ENCODE data around the gene TINAG.

TINAG gene, protein sequence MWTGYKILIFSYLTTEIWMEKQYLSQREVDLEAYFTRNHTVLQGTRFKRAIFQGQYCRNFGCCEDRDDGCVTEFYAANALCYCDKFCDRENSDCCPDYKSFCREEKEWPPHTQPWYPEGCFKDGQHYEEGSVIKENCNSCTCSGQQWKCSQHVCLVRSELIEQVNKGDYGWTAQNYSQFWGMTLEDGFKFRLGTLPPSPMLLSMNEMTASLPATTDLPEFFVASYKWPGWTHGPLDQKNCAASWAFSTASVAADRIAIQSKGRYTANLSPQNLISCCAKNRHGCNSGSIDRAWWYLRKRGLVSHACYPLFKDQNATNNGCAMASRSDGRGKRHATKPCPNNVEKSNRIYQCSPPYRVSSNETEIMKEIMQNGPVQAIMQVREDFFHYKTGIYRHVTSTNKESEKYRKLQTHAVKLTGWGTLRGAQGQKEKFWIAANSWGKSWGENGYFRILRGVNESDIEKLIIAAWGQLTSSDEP

DNA sequence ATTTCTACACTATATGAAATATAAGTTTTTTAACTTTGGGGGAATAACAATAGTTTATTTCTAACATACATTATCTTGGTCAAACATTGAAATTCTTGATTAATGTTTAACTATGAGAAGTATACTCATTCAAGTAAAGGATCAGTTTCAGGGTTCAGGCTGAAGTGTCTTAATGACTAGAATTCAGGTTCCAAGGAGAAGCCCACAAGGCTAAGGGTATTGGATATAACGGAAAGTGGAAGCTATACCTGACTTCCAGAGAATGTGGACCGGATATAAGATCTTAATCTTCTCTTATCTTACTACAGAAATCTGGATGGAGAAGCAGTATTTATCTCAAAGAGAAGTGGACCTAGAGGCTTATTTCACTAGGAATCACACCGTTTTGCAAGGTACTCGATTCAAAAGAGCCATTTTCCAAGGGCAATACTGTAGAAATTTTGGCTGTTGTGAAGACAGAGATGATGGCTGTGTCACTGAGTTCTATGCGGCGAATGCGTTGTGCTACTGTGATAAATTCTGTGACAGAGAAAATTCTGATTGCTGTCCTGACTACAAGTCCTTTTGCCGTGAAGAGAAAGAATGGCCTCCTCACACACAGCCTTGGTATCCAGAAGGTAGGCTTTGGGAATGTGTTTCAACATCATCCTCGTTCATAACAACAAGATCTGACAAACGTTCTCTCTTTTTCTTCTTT lies at the start of gene TINAG:
Gene TINAG, plus strand, starts transcription at position 153 of the 697 bp plus-strand sequence. Its CDS starts 110 bp downstream, at position 263.
- peak; percentile 30 for DNase-seq (ENCODE audit: low spot score)

DNA sequence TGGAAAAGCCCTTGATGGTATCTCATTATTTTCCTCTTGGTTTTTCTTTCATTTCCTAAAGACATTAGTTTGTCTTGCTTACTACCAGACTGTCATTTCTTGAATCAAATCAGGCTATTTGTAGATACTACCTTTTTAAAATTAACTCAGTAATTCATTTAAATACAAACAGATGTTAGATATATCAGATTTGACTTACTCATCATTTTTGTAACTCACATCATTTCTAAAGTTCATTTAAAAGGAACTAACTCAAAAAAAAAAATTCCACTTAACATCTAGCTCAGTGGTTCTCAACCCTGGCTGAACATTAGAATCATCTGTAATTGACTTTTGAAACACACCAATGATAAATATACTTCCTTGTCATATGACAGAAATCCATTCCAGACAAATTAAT lies 48.2 kb upstream of the TINAG start:
- DNase-seq (ENCODE audit: low spot score) = no peak

DNA sequence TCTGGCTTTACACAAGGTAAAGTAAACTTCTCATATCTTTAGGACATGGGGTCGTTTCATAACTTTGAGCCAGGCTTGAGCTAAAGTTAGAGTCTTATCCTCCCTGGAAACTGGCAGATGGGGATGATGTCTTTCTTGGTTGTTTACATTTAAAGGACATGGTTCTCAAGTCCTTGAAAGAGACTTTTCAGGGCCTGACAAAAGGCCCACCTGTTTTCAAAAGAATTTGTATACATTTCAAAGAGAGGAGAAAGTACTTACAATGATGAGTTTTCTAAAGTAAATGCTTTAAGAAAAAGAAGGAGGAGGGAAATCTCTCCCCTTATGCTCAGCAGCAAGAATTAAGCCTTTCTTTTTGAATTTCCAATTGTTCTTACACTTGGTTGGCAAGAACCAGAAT lies 45.7 kb upstream of the TINAG start:
- no peak for DNase-seq (ENCODE audit: low spot score)

DNA sequence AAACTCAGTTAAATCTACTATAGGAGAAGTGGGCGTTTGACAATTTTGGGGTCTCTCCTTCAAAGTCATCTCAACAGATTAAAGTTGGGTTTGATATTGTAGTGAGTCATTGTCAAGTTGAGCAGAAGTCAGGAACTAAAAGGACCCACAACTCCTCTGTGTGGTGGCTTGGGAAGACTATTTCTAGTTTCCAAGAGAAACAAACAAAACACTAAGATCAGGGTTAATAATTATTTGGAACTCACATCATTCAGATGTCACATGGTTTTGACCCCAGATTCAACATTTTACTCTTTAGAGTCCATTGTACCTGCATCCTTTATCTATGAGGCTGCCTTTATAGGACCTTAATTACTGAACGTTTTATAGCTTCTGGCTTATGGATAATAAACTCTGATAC lies 45.3 kb upstream of the TINAG start:
- DNase-seq (ENCODE audit: low spot score) = peak; percentile 63

DNA sequence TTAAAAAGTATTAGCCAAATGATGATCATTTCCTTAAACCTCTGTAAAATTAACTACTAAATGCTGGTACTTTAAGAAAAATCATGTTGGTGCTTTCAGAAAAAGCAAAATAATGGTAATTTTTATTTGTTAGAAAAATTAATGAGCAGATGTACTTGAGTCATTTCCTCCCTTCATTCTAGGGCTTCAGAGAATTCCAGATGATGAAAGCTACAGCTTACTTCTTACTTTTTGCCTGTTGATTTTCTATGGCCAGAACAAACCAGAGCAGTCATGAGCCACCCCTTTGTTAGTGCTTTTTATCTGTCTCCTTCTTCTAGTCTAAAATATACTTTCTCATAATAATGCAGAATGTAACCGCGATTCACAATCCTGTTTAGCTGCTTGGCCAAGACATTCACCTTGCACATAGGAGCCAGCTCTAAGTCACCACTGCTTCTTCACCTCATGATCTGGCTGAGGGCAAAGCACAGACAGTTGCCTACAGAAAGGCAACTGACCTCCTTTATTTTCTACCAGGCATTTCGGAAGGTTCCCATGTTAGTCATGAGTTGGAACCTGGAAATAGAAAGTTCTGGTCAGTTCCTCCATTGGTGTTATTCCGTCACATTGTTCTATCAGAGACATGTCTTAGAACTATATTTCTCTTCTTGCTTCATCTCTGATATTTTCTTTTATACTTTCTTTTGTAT lies 43.5 kb upstream of the TINAG start:
- DNase-seq (ENCODE audit: low spot score) = no peak

DNA sequence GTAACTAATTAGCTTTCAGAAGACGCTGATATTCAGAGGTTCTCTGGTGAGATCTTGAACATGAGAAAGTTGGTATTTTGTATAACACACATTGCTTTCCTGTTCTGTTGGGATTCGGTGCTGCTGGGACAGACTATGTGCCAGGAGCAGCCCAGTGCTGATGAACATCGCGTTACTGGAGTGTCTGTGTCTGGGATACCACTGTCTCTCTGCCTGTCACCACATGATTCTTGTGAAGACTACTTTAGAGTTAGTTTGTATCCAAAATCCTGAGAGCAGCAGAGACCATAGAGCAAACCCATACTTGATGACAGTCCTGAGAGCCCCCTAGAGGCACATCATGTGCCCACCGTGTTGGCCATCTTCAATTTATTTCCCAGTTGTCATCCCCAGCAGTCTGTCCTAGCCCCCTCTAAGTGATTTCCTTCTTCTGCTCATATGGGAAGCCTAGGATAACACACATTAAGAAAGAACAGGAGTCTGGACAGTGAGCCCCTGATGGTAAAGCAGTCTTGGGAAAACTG lies 41.8 kb upstream of the TINAG start:
- no peak for DNase-seq (ENCODE audit: low spot score)

DNA sequence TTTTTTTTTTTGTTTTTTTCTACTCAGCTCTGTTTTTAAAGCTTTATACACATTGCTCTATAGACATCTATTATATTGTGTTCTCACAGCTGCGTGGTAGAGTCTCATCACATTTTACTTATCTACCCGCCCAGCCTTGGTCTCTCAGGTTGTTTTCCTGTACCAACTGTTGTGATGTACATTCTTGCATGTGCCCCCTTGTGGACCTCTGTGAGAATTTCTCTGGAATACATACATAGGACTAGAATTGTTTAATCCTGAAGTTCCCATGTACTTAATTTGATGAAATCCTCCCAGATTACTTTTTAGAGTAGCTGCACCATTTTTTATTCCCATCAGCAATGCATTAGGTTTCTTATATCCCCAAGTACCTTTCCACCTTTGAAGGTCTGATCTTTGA lies 40.4 kb upstream of the TINAG start:
- DNase-seq (ENCODE audit: low spot score) = peak; percentile 52

DNA sequence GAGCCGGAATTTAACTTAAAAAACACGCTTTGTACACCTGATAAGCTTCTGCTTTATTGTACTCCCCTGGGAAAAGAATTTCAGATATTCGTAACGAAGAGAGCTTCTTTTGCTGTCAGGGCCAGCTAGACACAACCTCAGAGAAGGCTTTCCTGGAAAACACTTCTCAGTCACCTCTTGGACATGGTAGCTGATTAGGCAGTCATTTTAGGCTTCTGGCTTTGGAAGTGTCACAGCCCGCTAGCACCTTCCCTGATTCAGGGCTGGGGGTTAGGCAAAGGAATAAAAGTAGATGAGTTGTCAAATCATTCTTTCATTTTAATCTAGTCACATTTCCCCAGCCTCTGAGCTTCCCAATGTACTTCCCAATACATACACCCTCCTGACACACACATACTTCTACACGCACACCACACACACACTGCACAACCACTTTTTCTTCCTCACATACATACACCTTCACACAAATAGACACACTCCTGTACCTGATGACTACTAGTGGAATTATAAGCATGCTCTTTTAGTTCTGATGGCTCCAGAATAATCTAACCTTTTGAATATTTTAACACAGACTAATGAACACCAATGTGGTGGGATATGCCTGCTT lies 34.9 kb upstream of the TINAG start:
- DNase-seq (ENCODE audit: low spot score) = no peak

DNA sequence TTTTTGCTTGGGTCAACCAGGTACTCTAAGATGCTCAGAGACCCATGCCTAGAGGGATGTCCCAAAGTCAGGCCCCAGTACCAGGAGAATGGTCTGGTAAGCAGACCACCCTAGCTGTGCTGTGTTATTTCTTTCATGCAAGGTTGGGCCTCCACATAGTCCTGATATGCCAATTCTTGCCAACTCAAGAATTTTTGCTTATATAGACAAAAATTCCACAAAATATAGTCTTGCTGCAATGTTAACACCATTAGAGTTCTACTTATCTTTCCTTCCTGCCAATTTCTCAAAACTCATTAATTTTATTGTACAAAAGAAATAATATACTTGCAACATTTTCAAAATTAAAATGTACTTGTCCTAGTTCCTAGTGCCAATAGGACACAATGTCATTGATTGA lies 33.9 kb upstream of the TINAG start:
- no peak for DNase-seq (ENCODE audit: low spot score)

DNA sequence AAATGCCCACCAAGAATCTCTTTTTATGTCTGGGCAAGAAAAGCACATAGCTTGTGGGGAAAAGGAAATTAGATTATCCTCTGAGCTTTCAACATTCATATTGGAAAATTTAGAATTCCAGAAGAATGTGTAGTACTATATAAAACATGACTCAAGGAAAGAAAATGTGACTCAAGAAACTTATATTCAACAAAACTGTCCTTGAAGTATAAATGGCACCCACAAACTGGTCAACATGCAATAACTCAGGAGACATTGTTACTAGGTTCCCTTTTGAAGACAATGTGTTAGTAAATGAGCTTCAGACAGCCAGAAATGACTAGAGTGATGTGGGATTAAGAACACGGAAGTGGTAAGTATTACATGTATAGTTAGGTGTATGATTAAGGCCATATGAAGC lies 26.1 kb upstream of the TINAG start:
- DNase-seq (ENCODE audit: low spot score) = peak; percentile 75

DNA sequence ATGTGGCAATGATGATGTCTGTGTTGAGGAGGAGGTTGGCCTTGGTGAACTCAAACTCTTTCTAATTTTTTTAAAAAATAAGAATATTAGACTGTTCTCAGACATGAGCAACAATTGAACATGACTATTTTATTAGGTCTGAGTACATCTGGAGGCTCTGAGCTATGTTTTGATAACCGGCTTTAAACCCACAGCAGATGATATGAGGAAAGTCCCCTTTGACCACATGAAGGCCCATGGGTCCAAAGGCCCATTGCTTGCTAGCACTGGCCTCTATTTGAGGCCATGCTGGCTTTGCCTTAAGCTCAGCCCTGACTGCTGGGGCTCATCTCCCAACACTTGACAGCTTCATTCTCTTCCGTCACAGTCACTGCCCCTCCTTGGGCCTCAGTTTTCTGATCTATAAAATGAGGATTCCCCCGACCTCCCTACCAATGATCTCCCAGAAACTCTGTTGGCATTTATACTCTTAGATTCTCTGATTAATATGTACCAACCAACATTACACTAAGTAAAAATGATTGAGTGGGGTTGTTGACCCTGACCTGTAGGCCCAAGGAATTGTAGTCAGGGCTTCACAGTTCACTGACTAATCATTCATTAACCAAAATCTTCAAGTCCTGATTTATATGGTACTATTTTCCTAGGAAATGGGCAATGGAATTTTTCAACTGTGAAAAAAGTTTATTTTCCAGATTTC lies 23.9 kb upstream of the TINAG start:
- peak; percentile 72 for DNase-seq (ENCODE audit: low spot score)

DNA sequence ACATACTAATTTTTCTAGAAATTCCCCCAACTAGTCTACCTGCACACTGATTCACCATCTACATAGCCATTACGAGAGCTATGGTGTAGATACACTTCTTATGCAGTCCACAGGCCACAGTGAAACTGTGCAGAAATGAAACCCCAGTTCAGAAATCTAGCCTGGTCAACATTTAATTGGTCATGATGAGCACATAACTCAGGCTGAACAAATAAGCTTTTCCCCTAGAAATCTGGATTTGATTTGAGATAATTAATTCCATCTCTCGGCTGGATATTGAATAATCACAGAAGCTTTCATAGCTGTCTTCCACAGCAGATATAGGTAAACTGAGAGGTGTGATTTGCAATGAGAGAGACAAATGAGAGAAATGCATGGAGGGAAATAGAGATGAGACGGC lies 22.6 kb upstream of the TINAG start:
- DNase-seq (ENCODE audit: low spot score) = no peak

DNA sequence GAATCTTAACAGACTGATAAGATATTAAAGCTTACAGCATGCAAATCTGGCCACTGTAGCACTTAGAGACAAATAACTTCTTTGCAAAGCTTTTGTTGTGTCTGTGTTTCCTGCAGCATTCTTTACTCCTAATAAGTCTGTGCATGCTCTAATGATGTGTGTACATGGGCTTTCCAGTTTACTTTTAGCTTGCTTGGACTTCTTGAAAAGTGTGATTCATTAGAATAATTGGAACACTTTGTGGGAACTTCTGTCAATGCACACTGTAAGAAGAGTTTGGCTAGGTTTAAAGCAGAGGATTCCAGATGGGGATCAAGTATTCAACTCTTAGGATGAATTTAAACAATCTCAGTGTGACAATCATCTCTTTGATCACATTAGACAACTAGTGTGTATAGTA lies 22.1 kb upstream of the TINAG start:
- DNase-seq (ENCODE audit: low spot score) = peak; percentile 33

DNA sequence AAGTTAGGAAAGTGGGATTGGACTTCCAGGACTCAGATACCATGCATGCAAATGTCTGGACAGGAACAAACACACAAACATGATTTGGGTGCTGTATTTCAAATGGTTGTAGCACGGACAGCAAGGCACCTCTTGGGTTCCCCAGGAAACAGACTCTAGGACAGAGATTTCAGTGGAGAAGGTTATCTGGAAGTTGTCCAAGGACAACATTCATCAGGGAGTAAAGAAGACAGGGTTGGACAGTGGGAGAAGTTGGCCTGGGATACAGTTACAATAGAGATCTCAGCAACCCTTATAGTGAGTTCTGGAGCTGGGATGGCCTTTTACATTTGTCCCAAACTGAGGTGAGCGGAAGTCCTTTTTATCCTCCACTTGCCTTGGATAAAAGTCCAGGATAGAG lies 19.8 kb upstream of the TINAG start:
- DNase-seq (ENCODE audit: low spot score) = no peak

DNA sequence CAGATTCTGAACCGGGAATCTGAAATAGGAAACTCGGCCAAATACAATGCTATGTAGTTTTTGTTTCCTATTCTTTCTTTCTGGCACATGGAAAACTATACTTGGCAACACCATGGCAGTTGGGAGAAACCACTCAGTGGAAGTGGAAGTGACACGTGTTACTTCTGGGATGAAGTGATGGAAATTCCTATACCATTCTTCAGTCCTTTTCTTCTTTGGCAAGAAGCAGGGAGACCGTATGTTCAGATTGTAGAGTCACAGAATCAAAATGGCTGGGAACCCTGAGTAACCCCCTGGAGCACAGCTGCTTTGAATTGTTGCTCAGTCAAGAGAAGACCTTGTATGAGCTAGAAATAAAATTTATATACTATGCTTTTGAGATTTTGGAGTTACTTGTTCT lies 18.8 kb upstream of the TINAG start:
- no peak for DNase-seq (ENCODE audit: low spot score)

DNA sequence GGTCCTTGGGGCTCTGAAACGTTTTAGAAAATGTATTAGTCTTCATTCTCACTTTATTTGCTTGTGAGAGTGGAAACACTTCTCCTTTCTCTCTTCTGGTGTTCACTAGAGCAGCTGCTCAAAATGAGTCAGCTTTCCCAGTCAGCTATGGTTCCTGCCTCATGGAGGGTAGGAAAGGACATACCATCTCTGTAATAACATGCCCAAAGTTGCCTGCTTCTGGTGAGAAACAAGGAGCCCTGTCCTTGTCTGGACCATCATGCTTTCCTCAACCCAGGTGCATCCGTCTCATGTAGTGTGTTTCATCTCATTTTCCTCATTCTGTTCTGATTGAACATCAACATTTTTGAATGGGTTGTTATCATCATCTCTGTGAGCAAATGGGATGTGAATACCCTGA lies 17.1 kb upstream of the TINAG start:
- peak; percentile 84 for DNase-seq (ENCODE audit: low spot score)

DNA sequence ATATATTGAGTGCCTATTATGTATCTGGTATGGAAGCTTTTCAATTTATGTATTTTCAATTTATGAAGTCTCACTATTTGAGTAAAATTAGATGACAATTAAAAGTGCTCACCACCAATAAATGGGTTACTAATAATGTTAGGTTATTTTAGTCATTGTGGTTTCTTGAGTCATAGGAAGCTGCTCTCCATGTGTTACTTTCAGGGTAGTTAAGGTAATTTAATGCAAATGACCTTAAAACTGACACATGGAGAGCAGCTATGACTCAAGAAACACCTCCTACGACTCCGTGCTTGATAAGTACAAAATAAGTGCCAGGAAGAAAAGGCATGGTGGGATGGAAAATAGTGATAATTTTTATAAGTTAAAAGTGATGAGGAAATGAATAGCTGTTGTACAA lies 16.5 kb upstream of the TINAG start:
- DNase-seq (ENCODE audit: low spot score) = peak; percentile 89

DNA sequence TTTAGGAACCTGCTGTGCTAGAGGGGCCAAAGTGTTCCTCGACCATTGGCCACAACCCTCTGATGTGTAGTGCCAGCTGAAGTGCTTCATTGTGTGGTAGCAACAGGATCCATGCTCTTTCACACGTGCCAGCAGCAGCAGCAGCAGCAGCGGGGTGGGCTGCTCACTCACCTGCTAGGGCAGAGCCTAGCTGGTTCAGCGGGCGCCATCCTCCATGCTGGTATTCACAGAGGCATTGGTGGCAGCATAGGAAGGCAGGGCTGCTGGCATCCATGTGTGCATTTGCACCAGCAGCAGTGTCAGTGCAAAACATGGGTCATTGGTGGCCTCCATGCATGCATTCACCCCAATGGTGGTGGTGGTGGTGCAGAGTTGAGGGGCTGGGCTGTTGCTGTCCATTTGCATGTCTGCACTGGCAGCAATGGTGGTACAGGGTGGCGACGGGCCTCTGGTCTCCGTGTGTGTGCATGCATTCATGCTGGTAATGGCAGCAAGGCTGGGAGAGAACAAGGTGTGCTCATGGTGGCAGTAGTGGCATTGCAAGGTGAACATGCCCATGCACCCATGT lies 13.2 kb upstream of the TINAG start:
- no peak for DNase-seq (ENCODE audit: low spot score)

DNA sequence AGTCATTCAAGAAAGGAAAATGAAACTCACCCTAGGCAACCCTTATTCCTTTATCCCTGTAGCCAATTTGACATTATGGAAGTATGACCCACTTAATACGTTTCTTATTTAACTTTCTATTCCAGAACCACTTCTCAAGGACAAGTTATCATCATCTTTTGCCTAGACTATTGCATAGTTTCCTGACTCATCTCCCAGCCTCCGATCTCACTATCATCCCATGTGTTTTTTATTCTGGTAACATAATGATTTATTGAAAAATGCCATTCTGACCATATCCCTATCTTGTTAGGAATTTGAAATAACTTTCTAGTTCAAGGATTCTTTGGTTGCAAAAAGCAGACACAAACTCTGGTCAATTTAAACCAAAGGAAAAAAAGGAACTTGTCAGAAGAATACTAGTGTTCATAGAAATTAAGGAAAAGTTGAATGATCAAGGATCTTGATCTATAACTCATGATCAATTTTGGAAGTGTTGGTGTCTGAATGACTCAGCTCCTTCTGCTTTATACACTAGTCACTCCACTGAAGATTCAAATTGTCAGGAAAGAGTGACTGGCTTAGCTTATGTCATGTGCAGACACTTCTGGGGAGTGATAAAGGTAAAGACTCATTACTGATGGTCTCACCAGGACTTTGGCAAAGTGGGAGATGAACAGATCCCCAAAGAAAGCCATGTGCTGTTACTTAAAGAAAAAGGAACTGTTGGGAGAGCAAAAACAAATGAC lies 8.5 kb upstream of the TINAG start:
- peak; percentile 15 for DNase-seq (ENCODE audit: low spot score)

DNA sequence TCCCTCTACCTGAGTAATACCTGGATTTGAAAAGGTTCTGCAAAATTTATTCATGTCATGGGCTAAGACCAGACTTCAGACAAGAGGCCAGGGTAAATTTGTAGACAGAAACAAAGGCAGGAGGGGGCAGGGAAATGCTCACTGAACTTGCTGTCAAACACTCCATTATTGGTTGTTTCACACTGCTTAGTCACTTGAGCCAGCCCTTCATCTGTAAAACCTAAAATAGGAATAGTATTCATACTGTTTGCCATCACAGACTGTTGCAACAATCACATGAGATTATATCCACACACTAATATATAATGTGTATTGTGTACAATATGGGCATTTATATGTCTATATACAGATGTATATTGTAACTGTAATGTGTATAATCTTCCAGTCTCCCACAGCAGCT lies 6.5 kb upstream of the TINAG start:
- no peak for DNase-seq (ENCODE audit: low spot score)

Measured in kidney tubule cell (primary cell).